Measurements from ENCODE around the gene CCDC18.
A peak's percentile ranks its signal among the peaks of the same experiment; 100 is the strongest.
"Not testable (repeated sequence)": the region's sequence is repeated elsewhere in the genome, so short reads cannot be mapped to it uniquely, and the experiment has no call there.

Gene CCDC18, protein sequence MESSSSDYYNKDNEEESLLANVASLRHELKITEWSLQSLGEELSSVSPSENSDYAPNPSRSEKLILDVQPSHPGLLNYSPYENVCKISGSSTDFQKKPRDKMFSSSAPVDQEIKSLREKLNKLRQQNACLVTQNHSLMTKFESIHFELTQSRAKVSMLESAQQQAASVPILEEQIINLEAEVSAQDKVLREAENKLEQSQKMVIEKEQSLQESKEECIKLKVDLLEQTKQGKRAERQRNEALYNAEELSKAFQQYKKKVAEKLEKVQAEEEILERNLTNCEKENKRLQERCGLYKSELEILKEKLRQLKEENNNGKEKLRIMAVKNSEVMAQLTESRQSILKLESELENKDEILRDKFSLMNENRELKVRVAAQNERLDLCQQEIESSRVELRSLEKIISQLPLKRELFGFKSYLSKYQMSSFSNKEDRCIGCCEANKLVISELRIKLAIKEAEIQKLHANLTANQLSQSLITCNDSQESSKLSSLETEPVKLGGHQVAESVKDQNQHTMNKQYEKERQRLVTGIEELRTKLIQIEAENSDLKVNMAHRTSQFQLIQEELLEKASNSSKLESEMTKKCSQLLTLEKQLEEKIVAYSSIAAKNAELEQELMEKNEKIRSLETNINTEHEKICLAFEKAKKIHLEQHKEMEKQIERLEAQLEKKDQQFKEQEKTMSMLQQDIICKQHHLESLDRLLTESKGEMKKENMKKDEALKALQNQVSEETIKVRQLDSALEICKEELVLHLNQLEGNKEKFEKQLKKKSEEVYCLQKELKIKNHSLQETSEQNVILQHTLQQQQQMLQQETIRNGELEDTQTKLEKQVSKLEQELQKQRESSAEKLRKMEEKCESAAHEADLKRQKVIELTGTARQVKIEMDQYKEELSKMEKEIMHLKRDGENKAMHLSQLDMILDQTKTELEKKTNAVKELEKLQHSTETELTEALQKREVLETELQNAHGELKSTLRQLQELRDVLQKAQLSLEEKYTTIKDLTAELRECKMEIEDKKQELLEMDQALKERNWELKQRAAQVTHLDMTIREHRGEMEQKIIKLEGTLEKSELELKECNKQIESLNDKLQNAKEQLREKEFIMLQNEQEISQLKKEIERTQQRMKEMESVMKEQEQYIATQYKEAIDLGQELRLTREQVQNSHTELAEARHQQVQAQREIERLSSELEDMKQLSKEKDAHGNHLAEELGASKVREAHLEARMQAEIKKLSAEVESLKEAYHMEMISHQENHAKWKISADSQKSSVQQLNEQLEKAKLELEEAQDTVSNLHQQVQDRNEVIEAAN (N-terminal part only)

DNA sequence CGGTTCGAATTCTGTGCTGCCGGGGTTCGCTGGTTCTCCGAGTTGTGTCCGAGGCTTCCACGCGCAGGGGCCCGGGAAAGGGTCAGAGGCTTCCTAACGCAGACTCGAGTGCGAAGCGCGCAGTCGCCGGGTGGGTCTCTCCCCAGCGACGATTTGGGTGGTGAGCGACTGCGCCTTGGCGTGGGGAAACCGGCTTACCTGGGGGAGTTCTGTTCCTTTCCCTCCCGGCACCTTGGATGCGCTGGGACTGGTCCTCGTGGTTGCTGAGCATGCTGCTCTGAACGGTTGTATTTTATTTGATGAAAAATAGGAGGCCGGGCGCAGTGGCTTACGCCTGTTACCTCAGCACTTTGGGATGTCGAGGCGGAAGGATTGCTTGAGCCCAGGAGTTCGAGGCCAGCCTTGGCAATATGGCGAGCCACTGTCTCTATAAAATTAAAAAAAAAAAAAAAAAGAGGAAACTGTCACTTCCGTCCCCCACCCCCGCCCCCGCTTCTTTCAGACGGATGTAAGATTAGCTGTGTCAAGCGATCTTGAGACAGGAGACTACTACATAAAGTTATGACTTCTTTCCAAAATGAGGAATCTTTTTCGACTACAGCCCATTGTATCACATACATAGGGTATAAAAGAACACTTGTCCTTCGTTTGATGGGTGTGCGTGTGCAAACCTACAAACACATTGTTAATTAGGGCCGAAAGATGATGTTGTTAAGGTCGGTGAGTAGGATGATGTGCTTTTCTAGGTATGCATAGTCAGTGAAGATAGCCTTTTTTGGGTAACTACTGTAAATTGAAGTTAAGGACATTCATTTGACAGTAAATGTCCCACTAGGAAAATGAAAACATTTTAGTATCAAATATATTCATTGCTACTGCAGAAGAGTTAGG is at the start of gene CCDC18:
Gene CCDC18, plus strand, starts transcription at position 2 of the 891 bp plus-strand sequence. CDS start 2,638 bp downstream, outside the sequence.
- peak; percentile 77 to 84 (median 81) for DNase-seq

DNA sequence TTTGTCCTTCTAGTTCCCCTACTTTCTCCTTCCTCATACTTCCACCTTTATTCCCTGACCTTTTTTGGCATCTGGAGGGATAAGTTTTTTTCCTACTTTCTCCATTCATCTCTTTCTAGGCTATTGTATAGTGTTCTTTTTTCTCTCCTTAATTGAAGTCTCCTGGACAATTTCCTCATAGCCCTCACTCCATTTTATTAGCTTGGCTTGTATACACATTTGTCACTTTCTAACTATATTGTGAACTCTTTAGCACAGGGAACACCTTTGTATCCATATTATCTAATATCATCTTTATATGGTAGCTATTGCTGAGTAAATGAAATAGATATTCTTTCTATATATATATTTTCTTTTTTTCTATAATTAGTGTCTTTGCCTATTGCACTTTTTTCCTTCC is 47.9 kb upstream of the CCDC18 start:
- DNase-seq: no peak

DNA sequence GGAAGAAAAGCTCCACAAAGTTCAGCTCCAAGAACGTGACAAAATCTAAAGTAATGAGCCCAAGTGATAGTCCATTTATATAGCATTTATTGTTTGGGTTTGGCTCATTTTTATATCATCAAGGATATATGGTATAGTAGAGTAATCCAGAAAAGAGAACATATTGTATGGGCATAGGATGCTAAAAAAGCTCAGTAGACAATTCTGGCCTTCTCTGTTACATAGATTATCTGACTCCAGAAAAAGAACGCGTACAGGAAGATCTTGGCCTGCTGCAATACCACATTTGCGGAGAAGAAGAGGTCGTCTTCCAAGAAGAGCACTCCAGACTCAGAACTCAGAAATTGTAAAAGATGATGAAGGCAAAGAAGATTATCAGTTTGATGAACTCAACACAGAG is 44.1 kb upstream of the CCDC18 start:
- DNase-seq: no peak

DNA sequence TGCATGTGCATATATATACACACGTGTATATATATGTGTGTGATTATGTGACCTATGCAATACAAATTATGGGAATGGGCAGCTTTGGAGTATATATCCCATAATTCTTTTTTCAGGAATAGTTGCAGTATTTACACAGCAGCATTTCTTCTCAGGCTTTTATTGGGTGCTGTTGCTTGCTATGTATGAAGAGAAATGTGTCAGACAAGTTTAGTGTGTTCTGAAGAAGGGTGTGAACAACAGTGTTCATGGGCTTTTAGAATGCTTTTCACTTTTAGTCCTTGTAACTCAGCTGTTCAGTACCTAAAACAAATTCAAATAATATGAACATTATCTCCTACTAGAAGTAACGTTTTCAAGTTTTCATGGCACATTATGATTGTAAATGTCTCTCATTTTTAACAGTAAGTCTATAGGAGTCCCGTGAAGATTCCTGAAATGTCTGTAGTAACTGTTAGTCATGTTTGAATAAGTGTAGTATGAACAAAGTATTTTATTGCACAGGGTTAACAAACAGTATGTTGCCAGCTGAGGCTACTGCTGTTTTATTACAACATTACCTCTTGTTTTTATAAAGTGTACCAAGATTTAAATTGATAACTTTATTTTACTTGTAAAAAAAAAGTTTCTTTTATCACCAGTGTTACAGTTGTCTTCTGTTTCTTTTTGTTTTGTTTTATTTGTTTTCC is 42.8 kb upstream of the CCDC18 start:
- no peak for DNase-seq

DNA sequence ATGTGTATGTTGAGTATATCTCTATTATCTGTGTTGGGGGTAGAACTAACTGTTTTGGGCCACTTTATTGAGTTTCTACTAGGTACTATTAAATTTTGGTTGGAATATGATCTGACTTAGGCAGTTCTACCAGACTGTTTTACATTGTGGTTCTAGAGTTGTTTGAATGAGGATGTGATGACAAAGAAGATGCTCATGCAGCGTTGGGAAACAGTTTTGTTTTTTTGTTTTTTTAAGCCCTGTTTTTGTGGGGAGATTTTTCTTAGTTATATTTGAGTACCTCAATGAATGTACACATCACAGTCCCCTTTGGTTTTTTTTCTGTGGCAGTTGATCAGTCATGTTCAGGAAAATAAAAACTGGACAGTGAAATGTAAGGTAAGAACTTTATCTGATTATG is 40.4 kb upstream of the CCDC18 start:
- no peak for DNase-seq

DNA sequence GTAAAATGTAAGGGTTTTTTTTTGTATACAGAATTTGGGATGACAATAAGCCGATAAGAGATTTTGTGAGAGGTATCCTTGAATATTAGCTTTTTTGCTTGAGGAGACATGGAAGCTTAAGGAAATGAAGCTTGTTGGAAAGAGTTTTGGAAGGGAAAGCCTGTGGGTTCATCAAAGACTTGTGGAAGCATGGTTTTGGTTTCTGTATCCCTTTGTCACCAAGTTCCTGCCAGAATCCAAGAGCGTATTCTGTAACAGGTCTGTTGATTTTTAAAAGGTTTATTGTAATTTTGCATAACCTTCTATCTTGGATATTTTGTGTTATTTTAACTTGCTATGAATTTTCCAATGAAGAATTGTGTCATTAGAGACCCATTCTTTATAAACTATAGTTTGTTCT is 38.4 kb upstream of the CCDC18 start:
- peak in 1 of 3 donors; percentile 3 for DNase-seq

DNA sequence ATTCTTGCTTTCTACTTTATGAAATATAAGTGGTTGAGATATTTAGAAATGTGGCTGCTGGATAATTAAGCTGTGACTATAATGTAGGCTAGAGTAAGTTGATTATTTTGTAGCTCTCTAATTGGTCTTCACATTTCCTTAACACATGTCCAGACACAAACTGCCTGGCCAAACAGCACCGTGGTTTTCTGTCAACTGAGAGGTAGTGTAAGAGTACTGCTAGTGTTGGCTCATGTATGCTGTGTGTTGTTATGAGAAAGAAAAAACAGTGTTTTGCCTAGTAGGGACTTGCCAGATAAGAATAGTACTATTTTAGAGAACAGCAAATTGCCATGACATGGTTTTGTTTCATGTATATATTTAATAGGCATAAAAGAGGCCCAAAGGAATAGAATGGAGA is 37.4 kb upstream of the CCDC18 start:
- no peak for DNase-seq

DNA sequence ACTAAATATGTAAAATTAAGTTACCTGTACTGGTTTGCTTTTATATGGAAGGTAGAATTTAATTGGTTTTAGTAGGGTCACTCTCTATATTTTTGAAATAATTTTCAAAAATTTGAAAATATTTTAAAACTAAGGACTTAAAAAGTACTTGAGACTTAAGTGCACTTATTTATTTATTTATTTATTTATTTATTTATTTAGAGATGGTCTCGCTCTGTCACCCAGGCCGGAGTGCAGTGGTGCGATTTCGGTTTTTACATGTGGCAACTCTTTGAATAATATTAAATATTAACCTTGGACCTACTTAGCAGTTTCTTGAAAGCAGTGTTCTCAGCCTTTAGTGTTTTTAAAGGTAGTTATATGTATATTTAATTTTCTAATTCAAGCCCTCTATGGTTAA is 36.8 kb upstream of the CCDC18 start:
- no peak for DNase-seq

DNA sequence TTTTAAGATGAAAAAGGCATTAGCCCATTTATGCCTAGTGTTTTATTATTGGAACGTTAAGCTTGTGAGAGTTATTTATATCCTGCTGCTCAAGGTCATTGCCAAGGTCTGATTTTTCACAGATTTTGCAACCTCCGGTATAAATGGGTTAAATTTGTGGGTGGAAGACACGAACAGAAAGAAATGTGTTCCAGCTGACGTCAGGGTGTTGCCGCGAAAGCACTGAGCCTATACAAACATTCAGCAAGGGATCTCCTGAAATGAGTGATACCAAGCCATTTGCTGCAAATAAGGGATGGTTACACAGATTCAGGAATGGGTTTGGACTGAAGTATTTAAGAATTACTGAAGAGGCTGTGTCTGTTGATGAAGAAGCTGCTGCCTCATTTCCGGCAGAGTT is 32.5 kb upstream of the CCDC18 start:
- DNase-seq: no peak

DNA sequence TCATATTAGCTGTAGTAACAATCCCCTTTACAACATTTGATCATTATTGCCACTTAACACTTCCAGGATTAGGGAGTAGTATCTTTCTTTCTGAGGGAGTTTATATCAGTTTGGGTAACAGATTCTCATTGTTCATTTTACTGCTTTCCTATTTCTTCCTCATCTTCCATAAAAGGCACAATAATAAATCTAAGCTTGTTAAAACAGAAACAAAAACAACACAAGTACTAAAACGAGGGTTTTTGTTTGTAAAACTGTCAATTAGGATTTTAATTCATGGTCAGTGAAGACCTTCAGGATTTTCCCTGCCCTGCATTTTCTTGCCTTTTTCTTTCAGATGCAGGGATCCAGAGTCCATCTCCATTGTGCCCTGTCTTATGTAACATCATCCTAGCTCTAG is 29.8 kb upstream of the CCDC18 start:
- DNase-seq: no peak

DNA sequence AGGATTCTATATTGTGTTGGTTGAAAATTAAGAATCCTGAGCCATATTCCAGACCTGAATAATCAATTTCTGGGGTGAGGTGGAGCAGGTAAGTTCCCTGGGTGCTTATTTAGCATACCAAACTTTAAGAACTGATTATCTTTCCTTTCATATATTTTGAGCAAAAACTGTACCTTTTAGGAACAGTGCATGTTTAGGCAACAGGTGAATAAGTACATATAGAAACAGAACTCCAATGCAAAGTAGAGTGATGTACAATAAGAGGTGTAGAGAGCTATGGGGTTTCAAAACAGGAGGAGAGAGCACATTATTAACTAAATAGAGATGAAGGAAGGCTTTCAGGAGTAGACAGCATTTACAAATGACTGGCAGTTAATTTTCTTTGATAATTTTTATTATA is 29.1 kb upstream of the CCDC18 start:
- DNase-seq: no peak

DNA sequence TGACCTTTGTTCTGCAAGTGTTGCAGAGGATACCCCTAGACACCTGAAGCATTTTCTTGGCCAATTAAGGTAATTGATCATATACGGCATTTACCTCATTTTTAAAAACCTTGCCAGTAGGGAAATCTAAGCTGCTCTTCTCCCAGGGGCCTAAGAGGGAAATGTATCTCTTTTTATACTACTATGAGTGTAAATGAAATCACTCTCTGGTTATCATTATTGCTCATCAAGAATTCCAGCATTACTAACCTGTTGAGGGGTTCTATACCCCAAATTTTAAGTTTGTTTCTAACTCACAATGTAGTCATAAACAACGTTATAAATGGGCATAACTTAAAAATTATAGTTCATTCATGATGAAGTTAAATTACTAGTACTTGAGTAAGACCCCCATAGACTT is 27.7 kb upstream of the CCDC18 start:
- DNase-seq: no peak

DNA sequence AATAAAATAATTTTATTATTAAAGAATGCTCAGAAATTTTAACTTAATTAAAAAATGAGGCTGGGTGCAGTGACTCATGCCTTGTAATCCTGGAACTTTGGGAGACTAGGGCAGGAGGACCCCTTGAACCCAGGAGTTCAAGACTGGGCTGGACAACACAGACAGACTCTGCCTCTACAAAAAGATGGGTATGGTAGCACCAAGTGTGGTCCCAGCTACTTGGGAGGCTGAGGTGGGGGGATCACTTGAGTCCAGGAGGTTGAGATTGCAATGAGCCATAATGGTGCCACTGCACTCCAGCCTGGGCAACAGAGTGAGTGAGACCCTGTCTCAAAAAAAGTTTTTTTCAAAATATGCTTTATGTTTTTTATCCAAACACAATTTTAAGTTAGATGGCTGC is 25.6 kb upstream of the CCDC18 start:
- no peak for DNase-seq

DNA sequence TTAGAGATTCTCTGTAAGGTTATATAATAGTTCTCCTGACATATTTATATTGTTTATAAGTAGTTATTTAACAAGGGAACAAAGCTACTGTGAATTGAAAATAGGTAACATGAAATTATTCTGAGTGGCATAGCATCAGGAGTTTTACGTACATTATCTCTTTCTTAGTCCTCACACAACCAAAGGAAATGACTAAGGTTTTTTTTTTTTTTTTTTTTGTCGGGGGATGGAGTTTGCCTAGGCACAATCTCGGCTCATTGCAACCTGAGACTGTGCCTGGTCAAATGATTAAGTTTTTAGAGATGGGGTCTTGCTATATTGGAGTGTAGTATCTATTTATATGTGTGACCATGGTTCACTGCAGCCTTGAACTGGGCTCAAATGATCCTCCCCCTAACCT is 25.2 kb upstream of the CCDC18 start:
- DNase-seq: no peak

DNA sequence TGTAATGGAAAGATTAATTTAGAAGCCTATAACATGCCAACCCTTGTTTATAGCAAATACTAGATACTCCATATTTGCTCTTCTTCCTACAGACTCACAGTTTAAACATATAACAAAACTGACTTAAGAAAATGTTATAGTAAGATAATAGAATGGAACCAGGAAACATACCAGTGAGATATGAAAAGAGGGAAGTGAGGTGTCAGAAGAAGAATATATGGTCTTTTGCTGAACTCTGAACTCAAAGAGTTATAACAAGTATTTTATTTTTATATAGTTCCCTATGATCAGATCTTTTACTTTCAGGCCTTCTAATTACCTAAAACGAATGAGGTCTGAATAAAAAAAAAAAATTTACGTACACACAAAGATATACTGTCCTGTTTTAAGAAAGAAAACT is 21.2 kb upstream of the CCDC18 start:
- no peak for DNase-seq

DNA sequence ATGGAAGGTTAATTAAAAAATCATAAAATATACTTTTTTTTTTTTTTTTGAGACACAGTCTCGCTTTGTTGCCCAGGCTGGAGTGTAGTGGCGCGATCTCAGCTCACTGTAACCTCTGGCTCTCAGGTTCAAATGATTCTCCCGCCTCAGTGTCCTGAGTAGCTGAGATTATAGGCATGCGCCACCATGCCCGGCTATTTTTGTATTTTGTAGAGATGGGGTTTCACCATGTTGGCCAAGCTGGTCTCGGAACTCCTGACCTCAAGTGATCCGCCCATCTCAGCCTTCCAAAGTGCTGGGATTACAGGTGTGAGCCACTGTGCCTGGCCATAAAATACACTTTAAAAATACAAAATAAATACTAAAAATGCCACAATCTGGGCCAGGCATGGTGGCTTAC is 17.2 kb upstream of the CCDC18 start:
- not testable (repeated sequence) for DNase-seq

DNA sequence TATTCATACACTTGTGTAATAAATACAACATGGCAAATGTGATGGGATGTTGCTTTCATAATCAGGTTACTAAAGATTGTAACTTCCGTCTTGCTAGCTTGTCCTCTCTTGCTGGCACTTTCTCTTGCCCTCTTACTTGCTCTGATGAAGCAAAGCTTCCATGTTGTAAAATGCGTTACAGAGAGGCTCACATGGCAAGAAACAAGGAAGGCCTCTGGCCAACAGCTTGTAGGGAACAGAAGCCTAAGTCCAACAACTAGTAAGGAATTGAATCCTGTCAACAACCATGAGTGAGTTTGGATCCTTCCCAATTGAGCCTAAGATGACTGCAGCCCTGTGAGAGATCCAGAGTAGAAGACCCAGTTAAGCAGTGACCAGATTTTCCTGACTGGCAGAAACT is 15.7 kb upstream of the CCDC18 start:
- DNase-seq: peak in 2 of 3 donors; percentile 12 to 27

DNA sequence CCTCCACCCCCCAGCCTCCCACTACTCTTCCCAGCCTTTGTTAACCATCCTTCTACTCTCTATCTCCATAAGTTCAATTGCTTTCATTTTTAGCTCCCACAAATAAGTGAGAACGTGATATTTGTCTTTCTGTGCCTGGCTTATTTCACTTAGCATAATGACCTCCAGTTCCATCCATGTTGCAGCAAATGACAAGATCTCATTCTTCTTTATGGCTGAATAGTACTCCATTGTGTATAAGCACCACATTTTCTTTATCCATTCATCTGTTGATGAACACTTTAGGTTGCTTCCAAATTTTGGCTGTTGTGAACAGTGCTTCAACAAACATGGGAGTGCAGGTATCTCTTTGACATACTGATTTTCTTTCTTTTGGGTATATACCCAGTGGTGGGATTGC is 14.6 kb upstream of the CCDC18 start:
- DNase-seq: not testable (repeated sequence)

DNA sequence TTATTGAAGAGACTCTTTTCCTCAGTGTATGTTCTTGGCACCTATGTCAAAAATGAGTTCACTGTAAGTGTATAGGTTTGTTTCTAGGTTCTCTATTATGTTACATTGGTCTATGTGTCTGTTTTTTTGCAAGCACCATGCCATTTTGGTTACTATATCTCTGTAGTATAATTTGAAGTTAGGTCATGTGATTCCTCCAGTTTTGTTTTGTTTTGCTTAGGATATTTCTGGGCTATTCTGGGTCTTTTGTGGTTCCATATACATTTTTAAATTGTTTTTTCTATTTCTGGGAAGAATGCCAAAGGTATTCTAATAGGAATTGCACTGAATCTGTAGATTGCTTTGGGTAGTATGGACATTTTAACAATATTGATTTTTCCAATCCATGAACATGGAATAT is 13.5 kb upstream of the CCDC18 start:
- no peak for DNase-seq

DNA sequence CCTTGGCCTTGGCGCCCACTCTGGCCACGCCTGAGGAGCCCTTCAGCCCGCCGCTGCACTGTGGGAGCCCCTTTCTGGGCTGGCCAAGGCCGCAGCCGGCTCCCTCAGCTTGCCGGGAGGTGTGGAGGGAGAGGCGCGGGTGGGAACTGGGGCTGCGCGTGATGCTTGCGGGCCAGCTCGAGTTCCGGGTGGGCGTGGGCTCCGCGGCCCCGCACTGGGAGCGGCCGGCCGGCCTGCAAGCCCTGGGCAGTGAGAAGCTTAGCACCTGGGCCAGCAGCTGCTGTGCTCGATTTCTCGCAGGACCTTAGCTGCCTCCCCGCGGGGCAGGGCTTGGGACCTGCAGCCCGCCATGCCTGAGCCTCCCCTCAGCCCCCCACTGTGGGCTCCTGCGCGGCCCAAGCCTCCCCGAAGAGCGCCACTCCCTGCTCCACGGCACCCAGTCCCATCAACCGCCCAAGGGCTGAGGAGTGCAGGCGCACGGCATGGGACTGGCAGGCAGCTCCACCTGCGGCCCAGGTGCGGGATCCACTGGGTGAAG is 10.3 kb upstream of the CCDC18 start:
- DNase-seq: not testable (repeated sequence)

DNA sequence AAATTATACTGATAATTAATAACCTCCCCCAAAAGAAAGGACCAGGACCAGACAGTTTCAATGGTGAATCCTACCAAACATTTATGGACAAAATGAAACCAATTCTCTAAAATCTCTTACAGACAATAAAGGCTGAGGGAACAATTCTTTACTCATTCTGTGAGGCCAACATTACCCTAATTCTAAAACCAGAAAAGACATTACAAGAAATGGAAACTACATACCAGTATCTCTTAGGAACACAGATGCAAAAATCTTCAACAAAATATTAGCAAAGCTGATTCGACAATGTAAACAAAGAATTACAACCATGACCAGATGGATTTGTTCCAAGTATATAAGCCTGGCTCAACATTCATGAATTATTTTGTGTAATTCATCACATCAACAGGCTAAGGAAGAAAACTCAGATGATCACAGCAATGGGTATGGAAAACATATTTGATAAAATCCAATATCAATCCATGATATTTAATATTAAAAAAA is 8.9 kb upstream of the CCDC18 start:
- DNase-seq: no peak

Data from suppressor macrophage treated with lipopolysaccharide for 1 hour (primary cell).